Right lung (tissue), 5 donors: ENCODE measurements around the gene PFKFB3. TPM values are rescaled to one million over a fixed set of nuclear protein-coding genes. Genes with fewer than 3 reads are reported as not detected.
"Not testable (repeated sequence)": the region's sequence is repeated elsewhere in the genome, so short reads cannot be mapped to it uniquely, and the experiment has no call there.

ENCODE experiments used
- DNase-seq, 2 donors: peaks; one replicate each; pipeline ENCODE4 v3.0.0-alpha.2; 2013
- polyA plus RNA-seq, 5 donors: library from polyadenylated mRNA; unstranded; fragments of 120-200 nt; gene quantifications; one replicate each; pipeline versions ENCODE4 v1.2.1 to v1.2.3, GENCODE V29; 2013; ENCODE audit warnings: inconsistent platforms in 1 of 5, low replicate concordance in 1 of 5; ENCODE audit not compliant: insufficient read length in 5 of 5, insufficient read depth in 1 of 5

Gene PFKFB3
- polyA plus RNA-seq, 5 donors = 12.7 to 23.4 (median 19.8) TPM

DNA sequence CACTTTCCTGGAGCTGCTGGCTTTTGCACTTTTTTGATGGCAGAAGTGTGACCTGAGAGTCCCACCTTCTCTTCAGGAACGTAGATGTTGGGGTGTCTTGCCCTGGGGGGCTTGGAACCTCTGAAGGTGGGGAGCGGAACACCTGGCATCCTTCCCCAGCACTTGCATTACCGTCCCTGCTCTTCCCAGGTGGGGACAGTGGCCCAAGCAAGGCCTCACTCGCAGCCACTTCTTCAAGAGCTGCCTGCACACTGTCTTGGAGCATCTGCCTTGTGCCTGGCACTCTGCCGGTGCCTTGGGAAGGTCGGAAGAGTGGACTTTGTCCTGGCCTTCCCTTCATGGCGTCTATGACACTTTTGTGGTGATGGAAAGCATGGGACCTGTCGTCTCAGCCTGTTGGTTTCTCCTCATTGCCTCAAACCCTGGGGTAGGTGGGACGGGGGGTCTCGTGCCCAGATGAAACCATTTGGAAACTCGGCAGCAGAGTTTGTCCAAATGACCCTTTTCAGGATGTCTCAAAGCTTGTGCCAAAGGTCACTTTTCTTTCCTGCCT, 31.1 kb downstream of the PFKFB3 start:
- DNase-seq = no peak

DNA sequence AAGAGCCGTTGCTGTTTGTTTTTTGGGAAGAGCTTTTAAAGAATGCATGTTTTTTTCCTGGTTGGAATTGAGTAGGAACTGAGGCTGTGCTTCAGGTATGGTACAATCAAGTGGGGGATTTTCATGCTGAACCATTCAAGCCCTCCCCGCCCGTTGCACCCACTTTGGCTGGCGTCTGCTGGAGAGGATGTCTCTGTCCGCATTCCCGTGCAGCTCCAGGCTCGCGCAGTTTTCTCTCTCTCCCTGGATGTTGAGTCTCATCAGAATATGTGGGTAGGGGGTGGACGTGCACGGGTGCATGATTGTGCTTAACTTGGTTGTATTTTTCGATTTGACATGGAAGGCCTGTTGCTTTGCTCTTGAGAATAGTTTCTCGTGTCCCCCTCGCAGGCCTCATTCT, 31.6 kb downstream of the PFKFB3 start:
- DNase-seq = no peak

DNA sequence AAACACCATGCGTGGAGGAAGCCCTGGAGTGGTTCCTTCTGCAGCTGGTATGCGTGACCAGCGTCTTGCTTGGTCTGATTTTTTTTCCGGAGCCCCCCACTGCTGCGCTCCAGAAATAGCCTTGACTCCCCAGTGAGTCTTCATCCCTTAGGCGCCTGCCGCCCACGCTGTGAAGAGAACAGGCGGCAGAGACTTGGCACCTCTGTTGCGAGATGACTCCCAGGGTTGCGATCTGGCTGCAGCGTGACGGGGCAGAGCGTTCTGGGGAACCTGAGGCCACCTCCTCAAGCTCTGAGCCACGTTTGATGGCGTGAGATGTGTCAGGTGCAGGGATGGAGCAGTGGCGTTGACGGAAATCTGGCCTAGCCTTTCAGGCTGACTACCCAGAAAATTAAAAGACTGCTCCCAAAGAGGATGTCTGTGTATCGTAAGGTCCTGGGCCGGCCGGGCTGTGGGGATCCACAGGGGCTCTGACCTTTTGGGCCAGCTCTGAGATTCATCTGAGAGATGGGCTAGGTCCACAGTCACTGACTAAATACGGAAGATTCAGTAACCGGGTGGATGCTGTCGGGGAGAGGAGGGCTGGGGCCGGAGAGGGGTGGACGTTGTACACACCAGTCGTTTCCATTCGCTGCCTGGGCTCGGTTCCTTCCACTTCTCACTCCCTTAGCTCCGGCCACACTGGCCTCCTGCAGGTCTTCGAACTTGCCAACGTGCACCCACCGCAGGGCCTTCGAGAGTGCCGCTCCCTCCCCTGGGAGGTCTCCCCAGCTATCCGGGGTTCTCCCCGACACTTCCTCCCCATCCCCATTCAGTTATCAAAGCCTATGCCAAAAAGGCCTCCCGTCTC, 33.8 kb downstream of the PFKFB3 start:
- no peak for DNase-seq

DNA sequence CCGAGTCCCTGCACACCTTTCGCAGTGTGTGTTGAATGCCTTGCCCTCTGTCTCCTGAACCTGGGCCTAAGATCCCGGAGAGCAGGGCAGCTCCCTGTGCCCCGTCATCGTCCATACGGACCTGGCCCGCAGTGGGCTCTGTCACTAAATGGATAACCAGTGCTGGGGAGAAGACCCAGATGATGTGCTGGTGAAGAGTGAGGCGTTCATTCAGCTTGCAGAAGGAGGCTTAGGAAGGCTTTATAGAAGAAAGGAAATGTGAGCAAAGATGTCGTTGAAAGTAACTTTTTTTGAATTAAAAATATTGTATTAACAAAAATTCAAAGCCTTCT, 34.4 kb downstream of the PFKFB3 start:
- no peak for DNase-seq

DNA sequence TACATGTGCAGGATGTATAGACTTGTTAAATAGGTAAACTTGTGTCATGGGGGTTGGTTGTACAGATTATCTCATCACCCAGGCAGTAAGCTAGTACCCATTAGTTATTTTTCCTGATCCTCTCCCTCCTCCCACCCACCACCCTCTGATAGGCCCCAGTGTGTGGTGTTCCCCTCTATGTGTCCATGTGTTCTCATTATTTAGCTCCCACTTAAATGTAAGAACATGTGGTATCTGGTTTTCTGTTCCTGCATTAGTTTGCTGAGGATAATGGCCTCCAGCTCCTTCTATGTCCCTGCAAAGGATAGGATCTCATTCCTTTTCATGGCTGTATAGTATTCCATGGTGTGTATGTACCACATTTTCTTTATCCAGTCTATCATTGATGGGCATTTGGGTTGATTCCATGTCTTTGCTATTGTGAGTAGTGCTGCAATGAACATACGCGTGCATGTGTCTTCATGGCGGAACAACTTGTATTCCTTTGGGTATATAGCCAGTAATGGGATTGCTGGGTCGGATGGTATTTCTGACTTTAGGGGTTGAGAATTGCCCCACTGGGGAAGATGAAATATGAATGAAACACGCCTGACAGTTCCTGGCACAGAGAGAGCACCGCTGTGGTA, 36.0 kb downstream of the PFKFB3 start:
- not testable (repeated sequence) for DNase-seq

DNA sequence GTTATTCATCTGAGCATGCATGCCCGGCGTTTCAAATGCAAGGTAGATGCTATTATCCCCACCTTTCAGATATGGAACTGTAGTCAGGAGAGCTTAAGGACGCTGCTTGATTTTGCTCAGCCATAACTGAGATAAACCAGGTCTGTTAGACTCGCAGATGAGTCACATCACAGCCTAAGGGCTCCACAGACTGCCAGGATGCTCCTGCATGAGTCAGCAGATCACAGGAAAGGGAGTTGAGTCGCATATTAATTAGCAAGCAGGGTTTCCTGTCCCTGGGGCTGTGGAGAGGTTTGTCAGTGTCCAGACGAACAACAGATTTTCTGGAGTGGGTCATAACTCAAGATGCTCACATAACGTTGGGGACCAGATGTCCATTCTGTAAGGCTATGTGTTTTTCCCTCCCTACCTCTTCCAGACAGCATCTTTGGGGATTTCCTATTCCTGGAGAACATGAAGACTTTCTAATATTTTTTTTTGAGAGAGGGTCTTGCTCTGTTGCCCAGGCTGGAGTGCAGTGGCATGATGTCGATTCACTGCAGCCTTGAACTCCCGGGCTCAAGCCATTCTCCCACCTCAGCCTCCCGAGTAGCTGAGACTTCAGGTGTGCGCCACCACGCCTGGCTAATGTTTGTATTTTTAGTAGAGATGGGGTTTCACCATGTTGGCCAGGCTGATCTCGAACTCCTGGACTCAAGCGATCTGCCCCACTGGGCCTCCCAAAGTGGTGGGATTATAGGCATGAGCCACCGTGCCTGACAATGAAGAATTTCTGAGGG, 36.7 kb downstream of the PFKFB3 start:
- no peak for DNase-seq

DNA sequence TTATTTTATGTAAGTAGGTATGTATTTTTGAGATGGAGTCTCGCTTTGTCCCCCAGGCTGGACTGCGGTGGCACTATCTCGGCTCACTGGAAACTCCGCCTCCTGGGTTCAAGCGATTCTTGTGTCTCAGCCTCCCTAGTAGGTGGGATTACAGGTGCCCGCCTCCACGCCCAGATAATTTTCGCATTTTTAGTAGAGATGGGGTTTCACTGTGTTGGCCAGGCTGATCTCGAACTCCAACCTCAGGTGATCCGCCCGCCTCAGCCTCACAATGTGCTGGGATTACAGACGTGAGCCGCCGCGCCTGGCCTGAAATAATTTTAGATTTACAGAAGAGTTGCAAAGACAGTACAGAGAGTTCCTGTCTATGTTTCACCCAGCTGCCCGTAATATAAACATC, 37.5 kb downstream of the PFKFB3 start:
- no peak for DNase-seq

DNA sequence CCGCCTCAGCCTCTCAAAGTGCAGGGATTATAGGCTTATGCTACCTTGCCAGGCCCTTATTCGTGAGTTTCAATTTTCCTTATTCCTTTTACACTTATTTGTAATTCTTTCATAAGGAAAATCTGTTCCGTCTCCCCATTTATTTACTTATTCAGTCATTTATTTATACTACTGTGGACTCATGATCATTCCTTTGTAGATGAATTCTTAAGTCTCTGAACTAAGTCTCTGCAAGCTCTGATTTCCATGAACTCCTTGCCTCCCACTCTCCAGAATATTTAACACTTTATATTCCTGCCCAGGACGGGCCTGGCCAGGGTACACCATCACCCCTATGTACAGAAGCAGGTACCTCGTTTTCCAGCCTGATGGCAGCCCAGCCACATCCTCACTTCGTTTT, 39.4 kb downstream of the PFKFB3 start:
- DNase-seq = no peak

DNA sequence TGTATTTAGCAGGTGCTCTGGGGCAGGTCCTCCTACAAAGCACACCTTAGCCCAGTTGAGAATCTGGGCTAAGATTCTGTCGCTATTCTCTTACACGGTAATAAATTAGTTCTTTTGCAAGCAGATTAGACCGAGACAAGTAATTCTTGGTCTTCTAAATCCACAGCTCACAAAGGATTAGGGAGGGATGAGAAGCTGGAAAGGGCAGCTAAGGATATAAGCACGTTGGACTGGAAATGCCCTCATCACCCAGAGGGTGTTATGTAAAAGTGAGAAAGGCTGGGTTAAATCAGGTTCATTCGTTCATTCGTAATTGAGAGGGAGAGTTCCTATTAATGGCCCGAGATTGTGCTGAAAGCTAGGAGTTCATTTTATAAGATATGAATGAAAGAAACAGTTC, 41.8 kb downstream of the PFKFB3 start:
- DNase-seq = no peak

DNA sequence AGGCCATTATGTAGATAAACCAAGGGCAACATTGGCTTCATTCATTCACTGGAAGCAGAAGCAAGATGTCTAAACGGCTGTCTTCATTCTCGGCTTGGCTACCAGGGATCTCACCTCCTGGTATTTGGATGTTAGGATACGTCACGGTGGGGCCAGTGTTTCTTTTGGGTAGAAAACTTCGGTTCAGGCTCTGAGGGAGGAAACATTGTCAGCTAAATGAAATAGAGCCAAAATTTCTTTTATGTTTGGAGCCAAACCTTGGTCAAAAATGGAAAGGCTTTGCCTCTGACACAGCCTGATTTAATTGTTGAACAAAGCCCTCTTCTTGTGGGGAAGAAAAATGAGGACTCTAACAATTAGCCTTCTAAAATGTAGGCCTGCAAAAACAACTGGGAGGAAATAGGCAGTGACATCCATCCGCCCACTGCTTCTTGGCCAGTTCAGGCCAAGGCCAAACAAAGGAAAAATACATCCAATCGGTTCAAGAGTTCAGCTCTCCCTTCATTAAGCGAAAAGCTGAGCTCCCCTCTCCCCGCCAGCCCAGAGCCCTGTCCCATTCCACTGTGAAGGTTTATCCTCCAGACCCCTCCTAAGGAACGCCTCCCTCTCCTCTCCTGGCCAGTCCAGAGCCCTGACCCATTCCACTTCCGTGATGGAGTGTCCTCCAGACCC, 44.4 kb downstream of the PFKFB3 start:
- DNase-seq = no peak

DNA sequence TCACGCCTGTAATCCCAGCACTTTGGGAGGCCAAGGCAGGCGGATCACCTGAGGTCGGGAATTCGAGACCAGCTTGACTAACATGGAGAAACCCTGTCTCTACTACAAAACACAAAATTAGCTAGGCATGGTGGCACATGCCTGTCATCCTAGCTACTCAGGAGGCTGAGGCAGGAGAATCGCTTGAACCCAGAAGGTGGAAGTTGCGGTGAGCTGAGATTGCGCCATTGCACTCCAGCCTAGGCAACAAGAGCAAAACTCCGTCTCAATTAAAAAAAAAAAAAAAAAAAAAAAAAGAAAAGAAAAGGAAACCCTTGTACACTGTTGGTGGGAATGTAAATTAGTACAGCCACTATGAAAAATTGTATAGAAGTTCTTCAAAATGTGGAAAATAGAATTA, 46.2 kb downstream of the PFKFB3 start:
- not testable (repeated sequence) for DNase-seq

DNA sequence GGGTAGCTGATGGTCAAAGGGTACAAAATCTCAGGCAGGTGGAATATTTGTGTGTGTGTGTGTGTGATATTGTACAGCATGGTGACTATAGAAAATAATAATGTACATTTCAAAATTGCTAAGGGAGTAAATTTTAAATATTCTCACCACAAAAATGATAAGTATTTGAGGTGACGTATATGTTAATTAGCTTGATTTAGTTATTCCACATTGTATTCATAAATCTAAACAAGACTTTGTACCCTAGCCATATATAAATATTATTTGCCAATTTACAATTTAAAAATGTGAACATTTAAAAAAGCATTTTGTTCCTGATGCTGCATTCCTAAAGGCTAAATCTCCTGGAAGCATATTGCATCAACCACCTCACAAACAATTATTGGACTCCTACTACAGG, 47.0 kb downstream of the PFKFB3 start:
- no peak for DNase-seq

DNA sequence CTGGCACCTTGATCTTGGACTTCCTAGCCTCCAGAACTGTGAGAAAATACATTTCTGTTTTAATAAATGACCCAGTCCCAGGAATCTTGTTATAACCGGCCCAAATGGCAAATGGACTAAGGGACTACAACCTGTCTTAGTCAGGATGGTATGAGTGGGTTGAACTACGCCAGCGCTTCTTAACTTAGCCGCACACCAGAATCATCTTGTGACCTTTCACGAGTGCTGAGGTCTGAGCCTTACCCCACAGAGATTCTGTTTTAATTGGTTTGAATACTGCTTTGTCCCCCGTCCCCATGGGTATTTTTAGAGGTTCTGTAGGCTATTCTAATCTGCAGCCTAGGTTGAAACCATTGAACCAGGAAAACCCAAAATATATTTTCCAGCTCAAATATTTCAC, 48.0 kb downstream of the PFKFB3 start:
- DNase-seq = no peak

DNA sequence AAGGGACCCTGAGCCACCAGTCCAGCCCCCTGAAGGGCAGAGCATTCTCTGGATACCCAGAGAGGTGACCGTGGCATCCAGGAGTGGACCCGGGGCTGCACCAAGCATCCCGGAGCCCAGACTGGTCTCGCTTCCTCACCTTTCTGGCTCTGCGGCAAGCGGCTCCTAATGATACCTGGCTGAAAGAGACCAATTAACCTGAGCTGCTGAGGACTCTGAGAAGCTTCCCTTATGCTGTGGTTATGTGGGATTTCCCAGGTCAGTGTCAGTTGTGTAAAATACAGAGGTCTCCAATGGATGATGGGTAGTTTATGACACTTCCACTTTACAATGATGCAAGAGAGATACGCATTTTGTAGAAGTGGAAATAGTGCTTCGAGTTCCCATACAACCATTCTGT, 51.5 kb downstream of the PFKFB3 start:
- no peak for DNase-seq

DNA sequence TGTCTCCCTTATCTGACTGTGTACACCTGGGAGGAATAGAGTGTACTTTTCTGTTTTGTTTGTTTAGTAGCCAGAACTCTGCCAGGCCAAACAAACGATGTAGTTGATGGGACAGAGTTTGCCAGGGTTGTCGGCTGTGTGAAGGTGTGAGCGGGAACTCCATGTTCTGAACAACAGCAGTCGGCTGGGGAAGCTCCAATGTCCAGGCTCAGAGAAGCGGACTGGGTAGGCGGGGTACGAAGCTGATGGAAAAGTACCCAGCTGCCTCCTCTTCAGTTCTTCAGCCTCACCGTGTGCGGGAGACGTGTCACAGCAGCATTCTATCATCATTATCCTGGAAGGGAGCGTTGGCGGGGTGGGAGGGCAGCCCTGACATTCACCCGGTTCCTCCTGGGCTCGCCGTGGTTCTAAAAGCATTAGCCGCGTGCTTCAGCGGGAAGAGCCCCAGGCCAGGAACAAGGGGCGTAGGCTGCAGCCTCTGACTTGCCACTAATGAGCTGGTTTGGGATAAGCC, 52.9 kb downstream of the PFKFB3 start:
- DNase-seq = no peak

DNA sequence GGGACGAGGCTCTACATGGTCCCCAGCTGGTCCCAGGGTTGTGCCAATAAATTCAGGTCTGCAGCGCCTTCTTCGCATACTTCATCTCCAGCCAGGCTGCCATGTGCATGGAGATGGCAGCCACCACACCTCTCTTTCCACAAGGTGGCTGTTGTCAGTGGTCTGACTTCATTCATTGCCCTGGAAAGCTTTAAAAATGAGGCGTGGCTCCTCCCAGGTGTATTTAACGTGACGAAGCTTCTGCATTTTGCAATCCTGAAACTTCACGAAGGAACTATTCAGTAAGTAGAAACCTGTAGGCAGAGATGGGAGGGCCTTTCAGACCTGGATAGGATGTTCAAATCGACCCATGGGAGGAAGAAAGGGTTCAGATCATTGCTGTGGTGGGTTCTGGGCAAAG, 53.7 kb downstream of the PFKFB3 start:
- no peak for DNase-seq

DNA sequence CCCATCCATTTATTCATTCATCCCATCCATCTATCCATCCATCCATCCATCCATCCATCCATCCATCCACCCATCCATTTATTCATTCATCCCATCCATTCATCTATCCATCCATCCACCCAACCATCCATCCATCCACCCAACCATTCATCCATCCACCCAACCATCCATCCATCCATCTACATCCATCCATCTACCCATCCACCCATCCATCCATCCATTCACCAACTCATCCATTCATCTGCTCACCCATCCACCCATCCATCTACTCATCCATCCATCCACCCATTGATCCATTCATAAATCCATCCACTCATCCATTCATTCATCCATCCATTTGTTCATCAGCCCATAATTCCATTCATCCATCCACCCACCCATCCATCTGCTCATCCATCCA, 56.4 kb downstream of the PFKFB3 start:
- no peak for DNase-seq

DNA sequence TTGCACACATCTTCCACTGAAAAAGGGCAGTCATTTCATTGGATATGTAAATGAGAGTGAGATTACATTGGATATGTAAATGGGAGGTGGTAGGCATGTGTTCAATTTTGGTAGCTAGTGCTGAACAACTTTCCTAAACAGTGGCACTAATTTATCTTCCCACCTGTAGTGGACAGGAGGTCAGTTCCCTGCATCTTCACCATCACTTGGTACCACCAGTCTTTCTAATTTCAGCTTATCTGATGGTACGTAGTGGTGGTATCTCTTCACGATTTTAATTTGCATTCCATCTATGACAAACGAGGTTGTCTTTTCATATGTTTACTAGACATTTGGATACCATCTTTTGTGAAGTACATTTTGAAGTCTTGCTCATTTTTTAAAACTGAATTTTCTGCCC, 58.1 kb downstream of the PFKFB3 start:
- DNase-seq = no peak

DNA sequence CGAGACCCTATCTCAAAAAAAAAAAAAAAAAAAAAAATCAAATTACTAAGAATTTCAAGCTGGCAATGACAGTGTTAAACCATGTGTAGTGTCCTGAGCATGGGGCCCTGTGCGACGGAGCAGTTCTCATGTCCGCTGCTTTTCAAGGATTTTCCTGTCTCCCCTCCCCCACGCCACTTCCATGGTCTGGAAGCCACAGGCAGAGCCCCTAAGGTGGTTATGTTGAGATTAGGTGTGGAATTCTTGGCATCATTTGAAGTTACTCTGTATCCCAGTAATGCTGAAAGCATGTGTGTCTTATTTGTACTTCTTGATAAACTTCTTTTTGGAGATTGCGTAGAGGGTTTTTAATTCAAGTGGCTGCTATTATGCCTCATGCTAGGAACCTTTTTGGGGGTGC, 65.2 kb downstream of the PFKFB3 start:
- no peak for DNase-seq

DNA sequence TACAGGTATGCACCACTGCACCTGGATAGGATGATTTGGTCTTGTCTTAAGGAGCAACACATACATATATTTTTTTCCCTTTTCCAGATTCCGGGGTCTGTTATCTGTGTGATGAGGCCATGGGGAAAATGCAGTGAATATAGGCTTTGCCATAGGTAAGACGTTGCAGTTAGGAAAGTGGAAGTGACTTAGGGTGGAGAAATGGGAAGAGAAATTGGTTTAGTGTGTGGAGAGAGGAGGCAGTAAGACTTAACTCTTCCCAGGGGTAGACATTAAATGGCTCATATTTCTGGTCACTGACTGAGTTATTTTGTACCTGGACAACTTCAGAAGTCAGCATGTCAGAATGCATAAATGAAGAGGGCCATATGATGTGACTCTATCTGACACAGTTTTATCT, 66.7 kb downstream of the PFKFB3 start:
- no peak for DNase-seq

DNA sequence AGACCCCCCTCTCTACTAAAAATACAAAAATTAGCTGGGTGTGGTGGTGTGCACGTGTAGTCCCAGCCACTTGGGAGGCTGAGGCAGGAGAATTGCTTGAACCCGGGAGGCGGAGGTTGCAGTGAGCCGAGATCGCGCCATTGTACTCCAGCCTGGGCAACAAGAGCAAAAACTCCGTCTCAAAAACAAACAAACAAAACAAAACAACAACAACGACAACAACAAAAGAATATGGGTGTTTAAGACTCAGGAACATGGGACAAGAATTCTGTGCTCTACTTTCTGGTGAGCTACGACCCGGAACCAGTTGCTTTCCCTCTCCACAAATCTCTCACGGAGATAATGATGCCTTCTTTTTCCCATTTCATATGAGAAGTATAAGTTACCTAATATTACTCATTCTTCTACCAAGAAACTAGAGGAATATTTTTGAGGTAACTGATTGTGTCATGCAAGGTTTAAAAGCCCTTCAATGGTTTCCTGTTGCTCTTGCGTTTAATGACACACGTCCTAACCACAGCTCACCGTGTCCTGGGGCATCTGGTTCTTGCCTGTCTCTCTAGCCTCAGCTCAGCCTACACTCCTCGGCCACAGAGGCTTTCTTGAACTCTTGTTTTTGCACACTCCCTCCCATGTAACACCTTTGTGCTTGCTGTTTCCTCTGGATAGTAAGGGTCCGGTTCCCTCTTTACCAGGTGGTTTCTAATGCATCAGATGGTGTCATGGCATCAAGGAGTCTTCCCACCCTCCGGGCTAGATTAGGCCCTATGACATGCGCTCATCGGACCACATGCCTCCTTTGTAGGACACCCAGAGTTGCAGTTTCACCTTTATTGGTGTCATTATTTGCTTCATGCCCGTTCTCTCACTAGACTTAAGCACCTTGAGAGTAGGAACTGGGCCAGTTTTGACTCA, 67.5 kb downstream of the PFKFB3 start:
- no peak for DNase-seq
